K562 (cell line): Measurements from ENCODE around the gene SLC2A4. TPM values are rescaled to one million over a fixed set of nuclear protein-coding genes. Genes with fewer than 3 reads are reported as not detected.

Experiments
- ETV6 ChIP-seq, 3 experiments: fragments of 150-350 bp in 1 of 3; sonication (generic) in 1 of 3; formaldehyde crosslinking in 1 of 3; IDR thresholded peaks; 2 replicates each; pipeline versions ENCODE4 v1.6.1 to v1.8.0; 2014 to 2022; ENCODE audit warnings: borderline replicate concordance in 2 of 3, low read depth in 2 of 3, antibody characterized with exemption in 1 of 3, low read length in 1 of 3, mild to moderate bottlenecking in 1 of 3, missing genetic modification reagents in 1 of 3
- IFI16 ChIP-seq: fragments of 250-450 bp; sonication (Bioruptor Pico); IDR thresholded peaks from 2 replicates; pipeline ENCODE4 v2.1.2; 2022; ENCODE audit warnings: mild to moderate bottlenecking, inconsistent platforms
- NCOA2 ChIP-seq, 2 experiments: fragments of 450-650 bp; IDR thresholded peaks; 2 replicates each; pipeline ENCODE4 v1.6.1; 2018; ENCODE audit warnings: mild to moderate bottlenecking in 2 of 2, moderate library complexity in 1 of 2; ENCODE audit not compliant: partially characterized antibody in 2 of 2
- PCBP1 ChIP-seq: fragments of 200-400 bp; formaldehyde crosslinking; IDR thresholded peaks from 2 replicates; pipeline ENCODE4 v1.6.1; 2018; ENCODE audit warnings: mild to moderate bottlenecking, low read depth, low read length; ENCODE audit not compliant: poor library complexity, severe bottlenecking
- TAF9B ChIP-seq: fragments of 450-650 bp; IDR thresholded peaks from 2 replicates; pipeline ENCODE4 v1.6.1; 2018; ENCODE audit warnings: mild to moderate bottlenecking; ENCODE audit not compliant: partially characterized antibody
- polyA plus RNA-seq, 8 experiments: library from polyadenylated mRNA; depleted of rRNA in 4 of 8; stranded (reverse) in 5 of 8; unstranded in 3 of 8; fragments of >200 nt; fragmentation: Nextera tagmentation in 2 of 8; fragmentation: Illumina TruSeq in 1 of 8; extraction: Ambion mirVana in 2 of 8; extraction: Trizol in 1 of 8; gene quantifications; 2 replicates each; pipeline versions ENCODE4 v1.2.1 to v1.2.3, GENCODE V29; 2011 to 2014; ENCODE audit warnings: inconsistent platforms in 1 of 8, missing spikeins in 1 of 8
- total RNA-seq, 7 experiments: library from RNA; depleted of rRNA in 6 of 7; stranded (reverse); fragments of >200 nt in 6 of 7; fragmentation: Illumina TruSeq in 2 of 7; extraction: Trizol in 2 of 7; gene quantifications; 2 replicates each; pipeline versions ENCODE4 v1.2.1 to v1.2.3, GENCODE V29; 2011 to 2021; ENCODE audit warnings: low replicate concordance in 1 of 7
- TF ChIP-seq, protein P1 (sequence below), 3 experiments: fragments of 200-800 bp in 1 of 3; sonication (Bioruptor generic) in 1 of 3; sonication (generic) in 1 of 3; formaldehyde crosslinking in 1 of 3; IDR thresholded peaks; 2 replicates each; pipeline versions ENCODE4 v1.6.1 to v1.8.0; 2016 to 2022; ENCODE audit warnings: mild to moderate bottlenecking in 2 of 3, missing compliant biosample characterization in 2 of 3, missing genetic modification characterization in 2 of 3, missing genetic modification reagents in 1 of 3
- TF ChIP-seq, protein P2 (sequence below), 2 experiments: fragments of 450-650 bp in 1 of 2; sonication (generic) in 1 of 2; formaldehyde crosslinking in 1 of 2; IDR thresholded peaks in 1 of 2; conservative IDR thresholded peaks in 1 of 2; 2 replicates each; pipeline versions ENCODE4 v1.6.1 to v1.8.1; 2016 to 2023; ENCODE audit warnings: mild to moderate bottlenecking in 2 of 2, moderate library complexity in 2 of 2, inconsistent platforms in 1 of 2, missing genetic modification reagents in 1 of 2
- TF ChIP-seq, protein P3 (sequence below), 2 experiments: IDR thresholded peaks; 2 replicates each; pipeline ENCODE4 v1.6.1; 2012; ENCODE audit warnings: improper control_type of control experiment in 2 of 2, low read depth in 2 of 2, low read length in 2 of 2, borderline replicate concordance in 1 of 2
- TF ChIP-seq, protein P4 (sequence below): fragments of 250-450 bp; sonication (Bioruptor Pico); IDR thresholded peaks from 2 replicates; pipeline ENCODE4 v1.5.1; 2021; ENCODE audit warnings: mild to moderate bottlenecking
- TF ChIP-seq, protein P5 (sequence below): fragments of 450-650 bp; formaldehyde crosslinking; IDR thresholded peaks from 2 replicates; pipeline ENCODE4 v1.4.0; 2020; ENCODE audit warnings: mild to moderate bottlenecking, mixed read lengths
- TF ChIP-seq, protein P6 (sequence below): fragments of 250-450 bp; sonication (Bioruptor Pico); IDR thresholded peaks from 2 replicates; pipeline ENCODE4 v1.4.0; 2020; ENCODE audit warnings: borderline replicate concordance

SLC2A4 gene
- total and polyA plus RNA-seq, 9 of the 15 experiments (the other 6 are each of a cell fraction or from before 2014, with no cell fraction given), result 0.74 to 3.5 (median 1.6) TPM

DNA sequence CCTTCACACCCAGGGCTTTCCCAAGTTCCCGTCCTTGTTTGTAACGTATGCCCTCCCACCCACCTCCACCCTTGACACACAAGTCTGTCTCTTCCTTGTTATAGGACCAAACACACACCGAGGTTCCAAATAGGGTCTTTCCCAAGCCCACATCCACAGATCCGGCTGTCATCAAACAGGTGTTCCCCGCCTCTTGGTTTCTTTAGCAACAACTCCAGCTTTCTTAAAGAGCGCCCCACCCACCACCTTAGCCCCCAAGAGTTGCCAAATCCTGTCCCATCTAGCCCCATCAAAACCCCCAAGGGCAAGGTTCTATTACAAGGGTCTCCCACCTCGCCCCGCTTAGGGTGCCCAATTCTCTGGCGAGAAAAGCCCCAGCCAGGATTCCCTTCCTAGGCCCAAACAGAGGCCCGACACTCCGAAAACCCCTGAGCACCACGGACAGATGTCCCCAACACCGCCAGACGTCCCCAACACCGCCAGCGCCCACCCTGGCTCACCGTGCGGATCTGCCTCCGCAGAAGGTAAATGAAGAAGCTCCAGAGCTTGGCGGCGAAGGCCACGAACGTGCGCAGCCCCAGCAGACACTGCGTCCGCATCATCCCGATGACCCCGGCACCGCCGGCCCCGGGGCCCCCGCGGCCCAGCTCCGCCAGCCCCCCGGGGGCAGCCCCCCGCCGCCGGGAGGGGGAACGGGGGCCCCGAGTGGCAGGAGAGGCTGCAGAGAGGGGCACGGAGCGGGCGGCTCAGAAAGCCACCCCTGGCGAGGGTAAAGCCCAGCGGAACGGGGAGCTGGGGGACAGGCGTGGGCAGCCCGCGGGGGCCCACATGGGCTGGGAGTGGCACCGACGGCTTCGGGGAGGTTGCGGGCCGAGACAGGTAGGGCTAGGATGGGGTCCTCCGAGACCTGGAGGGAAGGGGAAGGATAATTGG, 30.6 kb upstream of the SLC2A4 start (continued):
- no peak for TF ChIP-seq NCOA2 (IDR thresholded peaks at IDR 0.05; ENCODE audit: partially characterized antibody in 2 of 2)
- TF ChIP-seq, protein P1, sequence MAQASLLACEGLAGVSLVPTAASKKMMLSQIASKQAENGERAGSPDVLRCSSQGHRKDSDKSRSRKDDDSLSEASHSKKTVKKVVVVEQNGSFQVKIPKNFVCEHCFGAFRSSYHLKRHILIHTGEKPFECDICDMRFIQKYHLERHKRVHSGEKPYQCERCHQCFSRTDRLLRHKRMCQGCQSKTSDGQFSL (CRISPR knock-in tag; IDR thresholded peaks at IDR 0.05), result 0 out of 2 replicates have a peak, but pooled peaks have one; percentile 40
- TF ChIP-seq, protein P1 (tag; IDR thresholded peaks at IDR 0.05), result no peak
- TF ChIP-seq, protein P2, sequence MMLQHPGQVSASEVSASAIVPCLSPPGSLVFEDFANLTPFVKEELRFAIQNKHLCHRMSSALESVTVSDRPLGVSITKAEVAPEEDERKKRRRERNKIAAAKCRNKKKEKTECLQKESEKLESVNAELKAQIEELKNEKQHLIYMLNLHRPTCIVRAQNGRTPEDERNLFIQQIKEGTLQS (IDR thresholded peaks at IDR 0.05), result no peak
- TF ChIP-seq, protein P2 (CRISPR knock-in tag; conservative IDR thresholded peaks at IDR 0.05), result no peak
- TF ChIP-seq, protein P3, sequence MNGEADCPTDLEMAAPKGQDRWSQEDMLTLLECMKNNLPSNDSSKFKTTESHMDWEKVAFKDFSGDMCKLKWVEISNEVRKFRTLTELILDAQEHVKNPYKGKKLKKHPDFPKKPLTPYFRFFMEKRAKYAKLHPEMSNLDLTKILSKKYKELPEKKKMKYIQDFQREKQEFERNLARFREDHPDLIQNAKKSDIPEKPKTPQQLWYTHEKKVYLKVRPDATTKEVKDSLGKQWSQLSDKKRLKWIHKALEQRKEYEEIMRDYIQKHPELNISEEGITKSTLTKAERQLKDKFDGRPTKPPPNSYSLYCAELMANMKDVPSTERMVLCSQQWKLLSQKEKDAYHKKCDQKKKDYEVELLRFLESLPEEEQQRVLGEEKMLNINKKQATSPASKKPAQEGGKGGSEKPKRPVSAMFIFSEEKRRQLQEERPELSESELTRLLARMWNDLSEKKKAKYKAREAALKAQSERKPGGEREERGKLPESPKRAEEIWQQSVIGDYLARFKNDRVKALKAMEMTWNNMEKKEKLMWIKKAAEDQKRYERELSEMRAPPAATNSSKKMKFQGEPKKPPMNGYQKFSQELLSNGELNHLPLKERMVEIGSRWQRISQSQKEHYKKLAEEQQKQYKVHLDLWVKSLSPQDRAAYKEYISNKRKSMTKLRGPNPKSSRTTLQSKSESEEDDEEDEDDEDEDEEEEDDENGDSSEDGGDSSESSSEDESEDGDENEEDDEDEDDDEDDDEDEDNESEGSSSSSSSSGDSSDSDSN (IDR thresholded peaks at IDR 0.05; ENCODE audit: borderline replicate concordance in 1 of 2, low read depth in 2 of 2, low read length in 2 of 2), result 0 out of 4 replicates have a peak, but pooled peaks of 1 of the 2 experiments have one; percentile 22
- TF ChIP-seq ETV6 (IDR thresholded peaks at IDR 0.05; ENCODE audit: borderline replicate concordance in 1 of 2, low read depth in 2 of 2, low read length in 1 of 2), result no peak
- no peak for TF ChIP-seq ETV6 (CRISPR knock-in tag; IDR thresholded peaks at IDR 0.05; ENCODE audit: borderline replicate concordance)
- TF ChIP-seq, protein P4, sequence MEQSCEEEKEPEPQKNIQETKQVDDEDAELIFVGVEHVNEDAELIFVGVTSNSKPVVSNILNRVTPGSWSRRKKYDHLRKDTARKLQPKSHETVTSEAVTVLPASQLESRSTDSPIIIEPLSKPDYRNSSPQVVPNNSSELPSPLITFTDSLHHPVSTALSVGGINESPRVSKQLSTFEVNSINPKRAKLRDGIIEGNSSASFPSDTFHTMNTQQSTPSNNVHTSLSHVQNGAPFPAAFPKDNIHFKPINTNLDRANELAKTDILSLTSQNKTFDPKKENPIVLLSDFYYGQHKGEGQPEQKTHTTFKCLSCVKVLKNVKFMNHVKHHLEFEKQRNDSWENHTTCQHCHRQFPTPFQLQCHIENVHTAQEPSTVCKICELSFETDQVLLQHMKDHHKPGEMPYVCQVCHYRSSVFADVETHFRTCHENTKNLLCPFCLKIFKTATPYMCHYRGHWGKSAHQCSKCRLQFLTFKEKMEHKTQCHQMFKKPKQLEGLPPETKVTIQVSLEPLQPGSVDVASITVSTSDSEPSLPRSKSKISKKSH, result no peak
- TF ChIP-seq IFI16, result no peak
- no peak for TF ChIP-seq TAF9B
- TF ChIP-seq PCBP1, result peak; percentile 16
- TF ChIP-seq, protein P5, sequence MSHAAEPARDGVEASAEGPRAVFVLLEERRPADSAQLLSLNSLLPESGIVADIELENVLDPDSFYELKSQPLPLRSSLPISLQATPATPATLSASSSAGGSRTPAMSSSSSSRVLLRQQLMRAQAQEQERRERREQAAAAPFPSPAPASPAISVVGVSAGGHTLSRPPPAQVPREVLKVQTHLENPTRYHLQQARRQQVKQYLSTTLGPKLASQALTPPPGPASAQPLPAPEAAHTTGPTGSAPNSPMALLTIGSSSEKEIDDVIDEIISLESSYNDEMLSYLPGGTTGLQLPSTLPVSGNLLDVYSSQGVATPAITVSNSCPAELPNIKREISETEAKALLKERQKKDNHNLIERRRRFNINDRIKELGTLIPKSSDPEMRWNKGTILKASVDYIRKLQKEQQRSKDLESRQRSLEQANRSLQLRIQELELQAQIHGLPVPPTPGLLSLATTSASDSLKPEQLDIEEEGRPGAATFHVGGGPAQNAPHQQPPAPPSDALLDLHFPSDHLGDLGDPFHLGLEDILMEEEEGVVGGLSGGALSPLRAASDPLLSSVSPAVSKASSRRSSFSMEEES (CRISPR knock-in tag), result no peak
- TF ChIP-seq, protein P6, sequence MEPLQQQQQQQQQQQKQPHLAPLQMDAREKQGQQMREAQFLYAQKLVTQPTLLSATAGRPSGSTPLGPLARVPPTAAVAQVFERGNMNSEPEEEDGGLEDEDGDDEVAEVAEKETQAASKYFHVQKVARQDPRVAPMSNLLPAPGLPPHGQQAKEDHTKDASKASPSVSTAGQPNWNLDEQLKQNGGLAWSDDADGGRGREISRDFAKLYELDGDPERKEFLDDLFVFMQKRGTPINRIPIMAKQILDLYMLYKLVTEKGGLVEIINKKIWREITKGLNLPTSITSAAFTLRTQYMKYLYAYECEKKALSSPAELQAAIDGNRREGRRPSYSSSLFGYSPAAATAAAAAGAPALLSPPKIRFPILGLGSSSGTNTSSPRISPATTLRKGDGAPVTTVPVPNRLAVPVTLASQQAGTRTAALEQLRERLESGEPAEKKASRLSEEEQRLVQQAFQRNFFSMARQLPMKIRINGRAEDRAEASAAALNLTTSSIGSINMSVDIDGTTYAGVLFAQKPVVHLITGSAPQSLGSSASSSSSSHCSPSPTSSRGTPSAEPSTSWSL (CRISPR knock-in tag), result no peak
